HG03469 (cell line): Measurements from ENCODE around the gene DUX4.
"Not testable (repeated sequence)": the region's sequence is repeated elsewhere in the genome, so short reads cannot be mapped to it uniquely, and the experiment has no call there.

ENCODE experiments used
- ATAC-seq: cut with Tn5 transposase; IDR thresholded peaks from one replicate; pipeline ENCODE4 v1.9.1; 2021; ENCODE audit warnings: mild to moderate bottlenecking, moderate library complexity, moderate number of reproducible peaks; ENCODE audit not compliant: unreplicated experiment

The DUX4 gene

DNA sequence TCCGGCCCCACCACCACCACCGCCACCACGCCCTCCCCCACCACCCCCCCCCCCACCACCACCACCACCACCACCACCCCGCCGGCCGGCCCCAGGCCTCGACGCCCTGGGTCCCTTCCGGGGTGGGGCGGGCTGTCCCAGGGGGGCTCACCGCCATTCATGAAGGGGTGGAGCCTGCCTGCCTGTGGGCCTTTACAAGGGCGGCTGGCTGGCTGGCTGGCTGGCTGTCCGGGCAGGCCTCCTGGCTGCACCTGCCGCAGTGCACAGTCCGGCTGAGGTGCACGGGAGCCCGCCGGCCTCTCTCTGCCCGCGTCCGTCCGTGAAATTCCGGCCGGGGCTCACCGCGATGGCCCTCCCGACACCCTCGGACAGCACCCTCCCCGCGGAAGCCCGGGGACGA, at the start of gene DUX4:
Gene DUX4, plus strand, starts transcription at position 347 of the 400 bp plus-strand sequence. Its CDS starts 0 bp downstream, at position 347.
- not testable (repeated sequence) for ATAC-seq

DNA sequence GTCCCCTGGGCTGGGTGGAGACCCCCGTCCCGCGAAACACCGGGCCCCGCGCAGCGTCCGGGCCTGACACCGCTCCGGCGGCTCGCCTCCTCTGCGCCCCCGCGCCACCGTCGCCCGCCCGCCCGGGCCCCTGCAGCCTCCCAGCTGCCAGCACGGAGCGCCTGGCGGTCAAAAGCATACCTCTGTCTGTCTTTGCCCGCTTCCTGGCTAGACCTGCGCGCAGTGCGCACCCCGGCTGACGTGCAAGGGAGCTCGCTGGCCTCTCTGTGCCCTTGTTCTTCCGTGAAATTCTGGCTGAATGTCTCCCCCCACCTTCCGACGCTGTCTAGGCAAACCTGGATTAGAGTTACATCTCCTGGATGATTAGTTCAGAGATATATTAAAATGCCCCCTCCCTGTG, 1.9 kb downstream of the DUX4 start:
- ATAC-seq, result not testable (repeated sequence)

DNA sequence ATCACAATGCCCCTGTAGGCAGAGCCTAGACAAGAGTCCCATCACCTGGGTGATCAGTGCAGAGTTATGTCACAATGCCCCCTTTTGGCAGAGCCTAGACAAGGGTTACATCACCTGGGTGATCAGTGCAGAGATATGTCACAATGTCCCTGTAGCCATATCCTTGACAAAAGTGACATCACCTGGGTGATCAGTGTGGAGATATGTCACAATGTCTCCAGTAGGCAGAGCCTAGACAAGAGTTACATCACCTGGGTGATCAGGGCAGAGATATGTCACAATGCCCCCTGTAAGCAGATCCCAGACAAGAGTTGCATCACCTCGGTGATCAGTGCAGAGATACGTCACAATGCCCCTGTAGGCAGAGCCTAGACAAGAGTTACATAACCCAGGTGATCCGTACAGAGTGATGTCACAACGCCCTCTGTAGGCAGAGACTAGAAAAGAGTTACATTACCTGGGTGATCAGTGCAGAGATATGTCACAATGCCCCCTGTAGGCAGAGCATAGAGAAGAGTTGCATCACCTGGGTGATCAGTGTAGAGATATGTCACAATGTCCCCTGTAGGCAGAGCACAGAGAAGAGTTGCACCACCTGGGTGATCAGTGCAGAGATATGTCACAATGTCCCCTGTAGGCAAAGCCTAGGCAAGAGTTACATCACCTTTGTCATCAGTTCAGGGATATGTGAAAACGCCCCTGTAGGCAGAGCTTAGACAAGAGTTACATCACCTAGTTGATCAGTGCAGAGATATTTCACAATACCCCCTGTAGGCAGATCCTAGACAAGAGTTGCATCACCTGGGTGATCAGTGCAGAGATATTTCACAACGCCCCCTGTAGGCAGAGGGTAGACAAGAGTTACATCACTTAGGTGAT, 4.4 kb downstream of the DUX4 start:
- not testable (repeated sequence) for ATAC-seq

DNA sequence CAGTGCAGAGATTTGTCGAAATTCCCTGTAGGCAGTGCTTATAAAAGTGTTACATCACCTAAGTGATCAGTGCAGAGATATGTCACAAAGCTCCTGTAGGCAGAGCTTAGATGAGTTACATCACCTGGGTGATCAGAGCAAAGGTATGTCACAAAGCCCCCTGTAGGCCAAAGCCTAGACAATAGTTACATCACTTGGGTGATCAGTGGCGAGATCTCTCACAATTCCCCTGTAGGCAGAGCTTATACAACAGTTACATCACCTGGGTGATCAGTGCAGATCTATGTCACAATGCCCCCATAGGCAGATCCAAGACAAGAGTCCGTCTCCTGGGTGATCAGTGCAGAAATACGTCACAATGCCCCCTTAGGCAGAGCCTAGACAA, 5.0 kb downstream of the DUX4 start:
- not testable (repeated sequence) for ATAC-seq

DNA sequence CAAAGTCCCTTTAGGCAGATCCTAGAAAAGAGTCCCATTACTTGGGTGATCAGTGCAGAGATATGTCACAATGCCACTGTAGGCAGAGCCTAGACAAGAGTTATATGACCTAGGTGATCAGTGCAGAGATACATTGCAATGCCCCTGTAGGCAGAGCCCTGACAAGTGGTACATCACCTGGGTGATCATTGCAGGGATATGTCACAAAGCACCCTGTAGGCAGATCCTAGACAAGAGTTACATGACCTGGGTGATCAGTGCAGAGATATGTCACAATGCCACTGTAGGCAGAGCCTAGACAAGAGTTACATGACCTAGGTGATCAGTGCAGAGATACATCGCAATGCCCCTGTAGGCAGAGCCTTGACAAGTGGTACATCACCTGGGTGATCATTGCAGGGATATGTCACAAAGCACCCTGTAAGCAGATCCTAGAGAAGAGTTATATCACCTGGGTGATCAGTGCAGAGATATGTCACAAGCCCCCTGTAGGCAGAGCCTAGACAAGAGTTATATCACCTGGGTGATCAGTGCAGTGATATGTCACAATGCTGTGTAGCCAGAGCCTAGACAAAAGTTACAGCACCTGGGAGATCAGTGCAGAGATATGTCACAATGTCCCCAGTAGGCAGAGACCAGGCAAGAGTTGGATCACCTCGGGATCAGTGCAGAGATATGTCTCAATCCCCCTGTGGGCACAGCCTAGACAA, 5.6 kb downstream of the DUX4 start:
- ATAC-seq, result not testable (repeated sequence)

DNA sequence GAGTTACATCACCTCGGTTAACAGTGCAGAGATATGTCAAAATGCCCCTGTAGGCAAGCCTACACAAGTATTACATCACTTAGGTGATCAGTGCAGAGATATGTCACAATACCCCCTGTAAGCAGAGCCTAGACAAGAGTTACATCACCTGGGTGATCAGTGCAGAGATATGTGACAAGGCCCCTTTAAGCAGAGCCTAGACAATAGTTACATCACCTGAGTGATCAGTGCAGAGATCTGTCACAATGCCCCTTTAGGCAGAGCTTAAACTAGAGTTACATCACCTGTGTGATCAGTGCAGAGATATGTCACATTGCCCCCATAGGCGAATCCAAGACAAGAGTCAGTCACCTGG, 6.1 kb downstream of the DUX4 start:
- ATAC-seq, result not testable (repeated sequence)

DNA sequence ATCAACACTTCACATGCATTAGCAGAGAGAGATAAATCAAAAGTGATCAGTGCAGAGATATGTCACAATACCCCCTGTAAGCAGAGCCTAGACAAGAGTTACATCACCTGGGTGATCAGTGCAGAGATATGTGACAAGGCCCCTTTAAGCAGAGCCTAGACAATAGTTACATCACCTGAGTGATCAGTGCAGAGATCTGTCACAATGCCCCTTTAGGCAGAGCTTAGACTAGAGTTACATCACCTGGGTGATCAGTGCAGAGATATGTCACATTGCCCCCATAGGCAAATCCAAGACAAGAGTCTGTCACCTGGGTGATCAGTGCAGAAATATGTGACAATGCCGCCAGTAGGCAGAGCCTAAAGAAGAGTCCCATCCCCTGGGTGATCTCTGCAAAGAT, 7.4 kb downstream of the DUX4 start:
- not testable (repeated sequence) for ATAC-seq

DNA sequence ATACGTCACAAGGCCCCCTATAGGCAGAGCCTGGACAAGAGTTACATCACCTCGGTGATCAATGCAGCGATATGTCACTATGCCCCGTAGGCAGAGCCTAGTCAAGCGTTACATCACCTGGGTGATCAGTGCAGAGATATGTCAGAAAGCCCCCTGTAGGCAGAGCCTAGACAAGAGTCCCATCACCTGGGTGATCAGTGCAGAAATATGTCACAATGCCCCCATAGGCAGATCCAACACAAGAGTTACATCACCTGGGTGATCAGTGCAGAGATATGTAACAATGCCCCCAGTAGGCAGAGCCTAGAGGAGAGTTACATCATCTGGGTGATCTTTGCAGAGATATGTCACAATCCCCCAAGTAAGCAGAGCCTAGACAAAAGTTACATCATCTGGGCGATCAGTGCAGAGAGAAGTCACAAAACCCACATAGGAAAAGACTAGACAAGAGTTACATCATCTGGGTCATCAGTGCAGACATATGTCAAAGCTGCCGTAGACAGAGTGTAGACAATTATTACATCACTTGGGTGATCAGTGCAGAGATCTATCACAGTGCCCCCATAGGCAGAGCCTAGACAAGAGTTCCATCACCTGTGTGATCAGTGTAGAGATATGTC, 8.0 kb downstream of the DUX4 start:
- not testable (repeated sequence) for ATAC-seq

DNA sequence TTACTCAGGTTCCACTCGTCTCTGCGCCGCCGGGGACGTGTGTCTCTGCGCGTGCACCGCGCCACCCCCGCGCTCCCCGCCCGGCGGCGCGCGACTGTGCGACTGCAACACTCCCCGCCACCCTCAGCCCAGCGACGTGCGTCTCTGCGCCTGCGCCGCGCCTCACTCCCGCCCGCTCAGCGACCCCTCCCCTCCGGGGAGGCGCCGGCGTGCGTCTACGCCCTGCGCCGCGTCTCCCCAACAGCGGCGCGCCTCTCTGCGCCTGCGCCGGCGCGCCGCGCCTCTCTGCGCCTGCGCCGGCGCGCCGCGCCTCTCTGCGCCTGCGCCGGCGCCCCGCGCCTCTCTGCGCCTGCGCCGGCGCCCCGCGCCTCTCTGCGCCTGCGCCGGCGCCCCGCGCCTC, 29.9 kb downstream of the DUX4 start:
- ATAC-seq, result not testable (repeated sequence)
